H9 (cell line): ENCODE data around the gene NPC1. TPM values are rescaled to one million over a fixed set of nuclear protein-coding genes. Genes with fewer than 3 reads are reported as not detected.

Experiments used
- DNase-seq: peaks from one replicate; pipeline ENCODE4 v3.0.0-alpha.2; 2017
- H2AFZ ChIP-seq: one replicate; pipeline ENCODE4 v1.6.1; 2013; ENCODE audit warnings: mild to moderate bottlenecking, low read length, control low read depth, moderate library complexity
- H2AK5ac ChIP-seq: 2 replicates; pipeline ENCODE4 v1.6.1; 2013; ENCODE audit warnings: low read length, control low read depth, mixed read lengths; ENCODE audit not compliant: insufficient read length
- H2BK120ac ChIP-seq: one replicate; pipeline ENCODE4 v1.6.1; 2013; ENCODE audit warnings: low read depth, mild to moderate bottlenecking, low read length, control low read depth, inconsistent platforms; ENCODE audit not compliant: poor library complexity, severe bottlenecking
- H2BK12ac ChIP-seq: 2 replicates; pipeline ENCODE4 v1.6.1; 2013; ENCODE audit warnings: low read length, control low read depth, mixed read lengths, low read depth; ENCODE audit not compliant: insufficient read length
- H2BK15ac ChIP-seq: 2 replicates; pipeline ENCODE4 v1.6.1; 2013; ENCODE audit warnings: low read depth, low read length, control low read depth
- H2BK20ac ChIP-seq: one replicate; pipeline ENCODE4 v1.6.1; 2013; ENCODE audit warnings: low read depth, mild to moderate bottlenecking, low read length, control low read depth, inconsistent platforms; ENCODE audit not compliant: poor library complexity, severe bottlenecking
- H2BK5ac ChIP-seq: 2 replicates; pipeline ENCODE4 v1.6.1; 2013; ENCODE audit warnings: low read length, control low read depth, mixed read lengths; ENCODE audit not compliant: insufficient read length
- H3K14ac ChIP-seq: 2 replicates; pipeline ENCODE4 v1.6.1; 2013; ENCODE audit warnings: low read length, control low read depth; ENCODE audit not compliant: insufficient read depth
- H3K18ac ChIP-seq: 2 replicates; pipeline ENCODE4 v1.6.1; 2013; ENCODE audit warnings: low read depth, mild to moderate bottlenecking, mixed read lengths, low read length, control low read depth; ENCODE audit not compliant: insufficient read length
- H3K23ac ChIP-seq: 2 replicates; pipeline ENCODE4 v1.6.1; 2013; ENCODE audit warnings: low read length, control low read depth, mixed read lengths, low read depth; ENCODE audit not compliant: insufficient read length
- H3K23me2 ChIP-seq: 2 replicates; pipeline ENCODE4 v1.6.1; 2013; ENCODE audit warnings: low read depth, mild to moderate bottlenecking, mixed read lengths, low read length, control low read depth; ENCODE audit not compliant: insufficient read length, poor library complexity, severe bottlenecking
- H3K27ac ChIP-seq: 2 replicates; pipeline ENCODE4 v1.5.1; 2013; ENCODE audit warnings: low read length, control low read depth, mixed read lengths, low read depth; ENCODE audit not compliant: insufficient read length
- H3K27me3 ChIP-seq: 2 replicates; pipeline ENCODE4 v1.6.1; 2013; ENCODE audit warnings: low read length, control low read depth, inconsistent platforms; ENCODE audit not compliant: insufficient read depth
- H3K4ac ChIP-seq: 2 replicates; pipeline ENCODE4 v1.6.1; 2013; ENCODE audit warnings: low read depth, mild to moderate bottlenecking, control low read depth, inconsistent platforms, low read length, moderate library complexity
- H3K4me1 ChIP-seq: 2 replicates; pipeline ENCODE4 v1.6.1; 2013; ENCODE audit warnings: low read length, control low read depth, inconsistent platforms; ENCODE audit not compliant: insufficient read depth
- H3K4me2 ChIP-seq: 2 replicates; pipeline ENCODE4 v1.6.1; 2013; ENCODE audit warnings: low read length, control low read depth, mixed read lengths; ENCODE audit not compliant: insufficient read length, insufficient read depth
- H3K56ac ChIP-seq: 2 replicates; pipeline ENCODE4 v1.6.1; 2013; ENCODE audit warnings: low read depth, mild to moderate bottlenecking, mixed read lengths, low read length, control low read depth; ENCODE audit not compliant: insufficient read length
- H3K79me1 ChIP-seq: 2 replicates; pipeline ENCODE4 v1.6.1; 2013; ENCODE audit warnings: low read depth, mild to moderate bottlenecking, moderate library complexity, low read length, control low read depth, inconsistent platforms; ENCODE audit not compliant: insufficient read depth, poor library complexity, severe bottlenecking
- H3K79me2 ChIP-seq: 2 replicates; pipeline ENCODE4 v1.6.1; 2013; ENCODE audit warnings: low read length, control low read depth, inconsistent platforms; ENCODE audit not compliant: insufficient read depth
- H3K9ac ChIP-seq: 2 replicates; pipeline ENCODE4 v1.6.1; 2013; ENCODE audit warnings: low read length, control low read depth, mixed read lengths; ENCODE audit not compliant: insufficient read length; ENCODE audit errors: extremely low read depth
- H3K9me3 ChIP-seq: one replicate; pipeline ENCODE4 v1.6.1; 2013; ENCODE audit warnings: low read depth, low read length, inconsistent platforms; ENCODE audit not compliant: control insufficient read depth
- H3T11ph ChIP-seq: one replicate; pipeline ENCODE4 v1.6.1; 2013; ENCODE audit warnings: mild to moderate bottlenecking, low read length, control low read depth, inconsistent platforms
- H4K20me1 ChIP-seq: one replicate; pipeline ENCODE4 v1.6.1; 2013; ENCODE audit not compliant: control insufficient read depth, insufficient read length, insufficient read depth
- H4K5ac ChIP-seq: 2 replicates; pipeline ENCODE4 v1.6.1; 2013; ENCODE audit warnings: low read depth, mild to moderate bottlenecking, mixed read lengths, low read length, control low read depth; ENCODE audit not compliant: insufficient read length
- H4K8ac ChIP-seq: replicated peaks from 2 replicates; pipeline ENCODE4 v1.6.1; 2013; ENCODE audit warnings: low read length, control low read depth, mixed read lengths, low read depth; ENCODE audit not compliant: insufficient read length
- H4K91ac ChIP-seq: 2 replicates; pipeline ENCODE4 v1.6.1; 2013; ENCODE audit warnings: low read depth, mild to moderate bottlenecking, moderate library complexity, mixed read lengths, low read length, control low read depth; ENCODE audit not compliant: insufficient read length
- H3K27ac Mint-ChIP-seq, 3 experiments: 2 replicates in 2 of 3; 3 replicates in 1 of 3; pipeline ENCODE4 v1.8.0; 2020 to 2021; ENCODE audit warnings: mixed read lengths in 3 of 3, mild to moderate bottlenecking in 1 of 3, moderate library complexity in 1 of 3
- H3K27me3 Mint-ChIP-seq: 2 replicates; pipeline ENCODE4 v1.8.0; 2021; ENCODE audit warnings: low read depth, mild to moderate bottlenecking, moderate library complexity, mixed read lengths
- H3K36me3 Mint-ChIP-seq, 3 experiments: 2 replicates in 2 of 3; 3 replicates in 1 of 3; pipeline ENCODE4 v1.8.0; 2020 to 2021; ENCODE audit warnings: low read depth in 3 of 3, mixed read lengths in 3 of 3; ENCODE audit not compliant: insufficient read depth in 1 of 3
- H3K4me1 Mint-ChIP-seq, 2 experiments: 2 replicates each; pipeline ENCODE4 v1.8.0; 2020; ENCODE audit warnings: mixed read lengths in 2 of 2
- H3K4me3 Mint-ChIP-seq, 2 experiments: 2 replicates in 1 of 2; 3 replicates in 1 of 2; pipeline ENCODE4 v1.8.0; 2020 to 2021; ENCODE audit warnings: mild to moderate bottlenecking in 2 of 2, mixed read lengths in 2 of 2, moderate library complexity in 1 of 2
- H3K9me3 Mint-ChIP-seq, 2 experiments: 2 replicates in 1 of 2; 3 replicates in 1 of 2; pipeline ENCODE4 v1.8.0; 2020; ENCODE audit warnings: mild to moderate bottlenecking in 2 of 2, mixed read lengths in 2 of 2, moderate library complexity in 1 of 2
- WGBS: extraction: QIAGEN DNeasy Blood & Tissue Kit; methylation state at CpG from one replicate; pipeline ENCODE4 v1.1.7; 2013; ENCODE audit warnings: missing lambda C conversion rate, low lambda C conversion rate, mixed read lengths; ENCODE audit not compliant: insufficient read length; ENCODE audit errors: extremely low coverage; 5-methylcytosine and 5-hydroxymethylcytosine counted together
- total RNA-seq: library from RNA; stranded (reverse); gene quantifications from 2 replicates; pipeline ENCODE4 v1.2.1, GENCODE V29; 2021
- TF ChIP-seq, protein P1 (sequence below): fragments of 200-600 bp; sonication (generic); conservative IDR thresholded peaks from 3 replicates; pipeline ENCODE4 v1.8.0; 2021; ENCODE audit warnings: antibody characterized with exemption, mild to moderate bottlenecking

The NPC1 gene
- total RNA-seq, 1 experiment from 2014 or later, result 24.2 TPM

DNA sequence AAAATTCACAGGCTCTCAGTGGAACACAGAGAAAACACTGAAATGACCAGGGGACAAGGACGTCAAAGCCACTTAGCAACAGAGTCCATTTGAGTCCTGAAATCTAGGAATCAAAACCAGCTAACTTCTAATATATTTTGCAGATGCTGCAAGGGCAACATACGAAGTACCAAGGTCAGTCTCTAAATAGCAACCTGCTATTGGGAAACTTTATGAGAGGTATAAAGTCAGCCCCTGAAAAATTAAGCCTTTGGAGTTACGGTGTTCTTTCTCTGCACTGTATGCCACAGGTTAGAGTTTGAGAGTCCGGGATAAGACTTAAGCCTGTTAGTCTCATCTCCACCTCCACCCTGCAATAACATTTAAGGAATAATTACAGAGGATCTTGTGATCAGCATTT is 13.3 kb downstream of the NPC1 start:
- H2BK12ac ChIP-seq, result no peak overlapping the region
- no peaks in the 10 kb centered on the region for H3K79me2 ChIP-seq
- H3K79me1 ChIP-seq, result no peaks in the 10 kb centered on the region
- no peak overlapping the region for H3K4me2 ChIP-seq
- H2AK5ac ChIP-seq, result no peak overlapping the region
- H3K4me1 ChIP-seq, result peaks cover 2% of the 10 kb centered on the region; the same call in 1 of the 2 replicates
- no peak overlapping the region for H3K27ac ChIP-seq
- H2BK5ac ChIP-seq, result no peak overlapping the region
- H2AFZ ChIP-seq, result no peak overlapping the region
- no peak overlapping the region for H4K91ac ChIP-seq
- no peak for DNase-seq
- H3K14ac ChIP-seq, result no peak overlapping the region
- H2BK120ac ChIP-seq, result no peak overlapping the region
- Mint-ChIP-seq H3K4me1 (peaks cover 10 to 16% of the 10 kb centered on the region in 2 experiments; a peak in 3 of 4 replicates), H3K9me3 (no peaks in the 10 kb centered on the region), H3K36me3 (peaks cover 13 to 35% (median 35%) of the 10 kb centered on the region in 3 experiments), H3K27ac (no peak overlapping the region), H3K27me3 (no peaks in the 10 kb centered on the region), H3K4me3 (no peak overlapping the region)
- H3K9me3 ChIP-seq, result no peaks in the 10 kb centered on the region
- TF ChIP-seq, protein P1, sequence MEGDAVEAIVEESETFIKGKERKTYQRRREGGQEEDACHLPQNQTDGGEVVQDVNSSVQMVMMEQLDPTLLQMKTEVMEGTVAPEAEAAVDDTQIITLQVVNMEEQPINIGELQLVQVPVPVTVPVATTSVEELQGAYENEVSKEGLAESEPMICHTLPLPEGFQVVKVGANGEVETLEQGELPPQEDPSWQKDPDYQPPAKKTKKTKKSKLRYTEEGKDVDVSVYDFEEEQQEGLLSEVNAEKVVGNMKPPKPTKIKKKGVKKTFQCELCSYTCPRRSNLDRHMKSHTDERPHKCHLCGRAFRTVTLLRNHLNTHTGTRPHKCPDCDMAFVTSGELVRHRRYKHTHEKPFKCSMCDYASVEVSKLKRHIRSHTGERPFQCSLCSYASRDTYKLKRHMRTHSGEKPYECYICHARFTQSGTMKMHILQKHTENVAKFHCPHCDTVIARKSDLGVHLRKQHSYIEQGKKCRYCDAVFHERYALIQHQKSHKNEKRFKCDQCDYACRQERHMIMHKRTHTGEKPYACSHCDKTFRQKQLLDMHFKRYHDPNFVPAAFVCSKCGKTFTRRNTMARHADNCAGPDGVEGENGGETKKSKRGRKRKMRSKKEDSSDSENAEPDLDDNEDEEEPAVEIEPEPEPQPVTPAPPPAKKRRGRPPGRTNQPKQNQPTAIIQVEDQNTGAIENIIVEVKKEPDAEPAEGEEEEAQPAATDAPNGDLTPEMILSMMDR, result no peak
- no peak overlapping the region for H3T11ph ChIP-seq
- no peak overlapping the region for H2BK15ac ChIP-seq
- H3K23ac ChIP-seq, result no peak overlapping the region
- no peaks in the 10 kb centered on the region for H3K23me2 ChIP-seq
- H3K27me3 ChIP-seq, result no peaks in the 10 kb centered on the region
- H3K18ac ChIP-seq, result no peak overlapping the region
- H4K20me1 ChIP-seq, result no peaks in the 10 kb centered on the region
- no peak overlapping the region for H4K5ac ChIP-seq
- H4K8ac ChIP-seq, result no peak overlapping the region
- no peak overlapping the region for H3K4ac ChIP-seq
- H3K9ac ChIP-seq, result no peak overlapping the region
- no peak overlapping the region for H2BK20ac ChIP-seq
- WGBS, result no CpG with 5 or more reads among the region's 4 CpGs
- no peak overlapping the region for H3K56ac ChIP-seq
